SH-SY5Y (cell line): ENCODE measurements around the gene PCNX1.

Experiments
- GATA2 ChIP-seq: IDR thresholded peaks from 2 replicates; pipeline ENCODE4 v1.6.1; 2011; ENCODE audit warnings: mild to moderate bottlenecking, low read depth, low read length
- GATA3 ChIP-seq: IDR thresholded peaks from 2 replicates; pipeline ENCODE4 v1.6.1; 2011; ENCODE audit warnings: low read depth, mild to moderate bottlenecking, low read length, moderate library complexity

The PCNX1 gene

DNA sequence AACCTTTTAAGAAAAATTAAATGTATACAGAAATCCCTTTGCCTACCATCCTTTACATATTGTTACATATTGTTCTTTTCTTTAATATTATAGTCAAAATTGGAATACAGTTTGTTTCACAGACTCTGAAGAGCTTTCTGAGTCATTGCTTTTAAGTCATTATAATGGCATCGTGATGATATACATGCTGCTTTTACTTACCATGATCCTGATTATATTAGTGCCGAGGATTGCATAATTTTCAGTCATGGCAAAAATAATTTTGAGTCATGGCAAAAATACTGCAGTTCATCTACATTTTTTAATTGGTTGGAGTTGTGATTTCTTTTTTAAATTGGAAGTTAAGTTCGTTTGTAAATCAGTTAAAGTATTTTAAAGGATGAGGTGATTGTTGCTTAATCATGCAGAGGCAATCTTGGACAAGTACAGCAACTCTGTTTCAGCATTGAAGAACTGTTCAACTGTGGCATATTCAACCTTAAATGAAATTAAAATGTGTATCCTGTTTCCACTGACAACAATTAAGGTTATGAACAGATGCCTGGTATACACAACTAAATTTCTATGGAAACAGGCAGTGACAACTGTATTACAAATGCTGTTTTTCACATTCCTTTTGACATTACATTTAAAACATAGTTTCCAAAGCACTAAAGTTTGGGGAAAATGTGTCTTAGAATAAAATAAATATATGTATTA lies 142.3 kb downstream of the PCNX1 start:
- TF ChIP-seq GATA2 (no peak), GATA3 (no peak)

- TF ChIP-seq GATA3 = no peak
- TF ChIP-seq GATA2 = no peak
Measured at GRCh38 chr14:71050227-71050823, 143.1 kb downstream of the PCNX1 start.

DNA sequence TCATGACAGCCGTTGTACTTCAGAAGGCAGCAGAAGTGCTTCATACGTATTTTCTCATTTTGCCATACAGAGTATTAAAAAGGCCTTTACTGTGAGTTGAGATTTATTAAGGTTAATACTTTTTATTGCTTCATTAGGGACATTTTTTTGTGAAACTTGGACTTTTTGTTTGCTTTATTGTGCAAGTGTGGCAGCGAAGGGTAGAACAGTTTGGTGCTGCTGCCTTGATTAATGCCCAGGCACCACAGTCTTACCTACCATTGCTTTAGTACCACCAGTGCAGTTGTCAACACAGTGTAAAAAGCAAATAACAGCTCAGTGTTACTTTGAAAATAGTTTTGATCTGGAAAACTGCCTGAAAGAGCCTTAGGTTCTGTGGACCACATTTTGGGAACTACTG lies 147.4 kb downstream of the PCNX1 start:
- TF ChIP-seq GATA3 = no peak
- TF ChIP-seq GATA2 = no peak

DNA sequence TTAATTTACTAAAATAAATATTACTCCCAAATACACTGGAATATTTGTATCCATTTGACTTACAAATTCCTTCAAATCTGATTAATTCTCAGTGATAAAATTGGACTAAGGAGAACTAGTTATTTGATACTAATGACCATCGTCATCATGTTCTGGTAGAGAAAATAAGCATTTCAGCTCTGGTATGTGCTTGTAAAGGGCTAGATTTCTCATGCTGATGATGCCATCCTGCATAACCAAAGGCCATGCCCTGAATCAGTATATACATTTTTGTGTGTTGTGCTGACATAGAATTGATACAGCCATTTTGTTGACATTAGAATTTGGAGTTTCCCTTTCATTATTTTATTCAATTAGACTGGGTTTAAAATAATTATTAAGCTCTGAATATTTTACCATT lies 148.9 kb downstream of the PCNX1 start:
- TF ChIP-seq GATA2 (no peak), GATA3 (no peak)

GRCh38 chr14:71060274-71060673 lies 153.0 kb downstream of the PCNX1 start:
- TF ChIP-seq GATA3 = no peak
- TF ChIP-seq GATA2 = no peak

DNA sequence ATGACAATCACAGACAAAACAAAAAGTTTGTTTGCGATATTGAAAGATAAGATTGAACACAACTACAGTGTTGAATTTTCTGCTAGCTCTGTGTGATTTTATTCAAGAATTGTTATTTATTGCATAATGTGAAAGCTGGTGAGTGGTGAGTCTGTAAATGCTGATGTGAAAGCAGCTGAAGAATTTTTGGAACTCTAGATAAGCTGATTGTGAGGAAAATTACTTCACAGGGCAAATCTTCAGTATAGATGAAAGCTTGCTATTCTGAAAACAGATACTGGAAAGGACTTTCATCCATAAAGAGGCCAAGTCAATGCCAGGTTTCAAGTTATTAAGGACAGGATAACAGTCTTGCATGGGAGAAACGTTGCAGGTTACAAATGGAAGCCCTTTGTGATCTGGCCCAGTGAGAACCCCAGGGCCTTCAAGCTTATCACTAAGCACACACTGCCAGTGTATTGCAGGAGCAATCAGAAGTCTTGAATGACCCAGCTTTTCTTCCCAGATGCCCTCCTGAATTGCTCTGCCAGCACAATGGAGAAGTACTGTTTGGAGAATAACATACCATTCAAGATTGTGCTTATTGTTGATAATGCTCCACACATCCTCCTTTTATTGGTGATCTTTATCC lies 153.7 kb downstream of the PCNX1 start:
- TF ChIP-seq GATA3 (no peak), GATA2 (no peak)

DNA sequence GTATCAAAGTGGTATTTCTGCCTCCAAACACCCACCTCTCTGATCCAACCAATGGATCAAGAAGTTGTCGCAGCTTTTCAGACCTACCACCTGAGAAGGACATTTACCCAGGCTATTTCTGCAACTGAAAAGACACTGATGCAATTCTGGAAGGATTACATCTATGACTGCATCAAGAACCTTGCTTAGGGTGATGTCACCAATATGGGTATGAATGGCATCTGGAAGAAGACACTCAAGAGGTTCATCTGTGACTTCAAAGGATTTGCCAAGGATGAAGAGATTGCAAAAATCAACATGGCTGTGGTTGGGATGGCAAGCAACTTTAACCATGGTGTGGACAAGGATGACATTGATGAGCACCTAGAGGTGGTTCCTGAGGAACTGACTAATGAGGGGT lies 154.2 kb downstream of the PCNX1 start:
- no peak for TF ChIP-seq GATA2
- no peak for TF ChIP-seq GATA3

GRCh38 chr14:71062581-71063303 lies 155.5 kb downstream of the PCNX1 start:
- TF ChIP-seq GATA3 = no peak
- no peak for TF ChIP-seq GATA2

DNA sequence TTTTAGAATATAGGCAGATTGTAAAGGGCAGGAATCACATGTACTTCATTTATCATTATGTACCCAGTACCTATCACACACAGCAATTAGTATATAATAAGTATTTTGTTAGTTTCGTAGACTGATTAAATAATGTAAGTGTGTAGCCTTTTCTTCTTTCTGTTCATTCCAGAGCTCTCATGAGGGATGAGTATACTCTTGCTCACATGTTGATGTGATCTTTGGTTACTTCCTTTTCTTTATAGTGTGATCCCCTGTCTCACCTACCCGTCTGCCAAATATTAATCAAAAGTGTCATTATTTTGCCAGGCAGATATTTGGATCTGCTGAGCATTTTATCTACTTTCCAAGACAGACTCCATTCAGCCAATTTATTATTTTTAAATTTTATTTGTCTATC lies 156.1 kb downstream of the PCNX1 start:
- TF ChIP-seq GATA3 (no peak), GATA2 (no peak)

- TF ChIP-seq GATA2 (no peak), GATA3 (no peak)
Measured at GRCh38 chr14:71070169-71070568, 162.9 kb downstream of the PCNX1 start.

- no peak for TF ChIP-seq GATA3
- no peak for TF ChIP-seq GATA2
Measured at GRCh38 chr14:71071042-71071441, 163.8 kb downstream of the PCNX1 start.

GRCh38 chr14:71076462-71077092 lies 169.3 kb downstream of the PCNX1 start:
- TF ChIP-seq GATA3 (no peak), GATA2 (no peak)

GRCh38 chr14:71078500-71078899 lies 171.2 kb downstream of the PCNX1 start:
- no peak for TF ChIP-seq GATA2
- TF ChIP-seq GATA3 = no peak

GRCh38 chr14:71086567-71086966 lies 179.3 kb downstream of the PCNX1 start:
- TF ChIP-seq GATA2 (no peak), GATA3 (no peak)

DNA sequence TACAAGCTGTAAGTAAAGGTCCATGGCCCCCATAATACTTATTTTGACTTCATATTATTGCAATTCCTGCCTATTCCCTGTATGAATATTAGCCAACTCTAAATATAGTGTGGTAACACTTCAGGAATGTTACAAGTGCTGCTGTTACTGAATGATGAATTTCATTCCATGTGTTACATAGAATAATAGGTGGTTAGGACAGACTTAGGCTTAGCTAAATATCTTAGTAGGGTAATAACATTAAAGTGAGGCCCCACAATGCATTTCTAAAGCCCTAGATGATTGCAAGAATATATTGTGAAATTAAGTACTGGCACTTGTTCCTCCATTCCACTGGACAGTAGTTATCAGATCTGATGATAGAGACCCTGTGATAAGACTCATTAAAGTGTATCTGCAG lies 182.7 kb downstream of the PCNX1 start:
- no peak for TF ChIP-seq GATA3
- no peak for TF ChIP-seq GATA2

GRCh38 chr14:71094722-71095121 lies 187.5 kb downstream of the PCNX1 start:
- TF ChIP-seq GATA2 (no peak), GATA3 (no peak)
